Measurements from ENCODE around the gene CREBZF.
A peak's percentile ranks its signal among the peaks of the same experiment; 100 is the strongest.
"Not testable (repeated sequence)": the region's sequence is repeated elsewhere in the genome, so short reads cannot be mapped to it uniquely, and the experiment has no call there.

CREBZF gene

GRCh38 chr11:85658180-85658579 lies 6.7 kb downstream of the CREBZF start:
- TF ChIP-seq CTCF (IDR thresholded peaks at IDR 0.05) (no peak), ZFX (IDR thresholded peaks at IDR 0.05; ENCODE audit: borderline replicate concordance) (no peak)
- no peak overlapping the region for H3K27ac ChIP-seq

GRCh38 chr11:85656777-85657176 lies 8.2 kb downstream of the CREBZF start:
- no peak overlapping the region for H3K27ac ChIP-seq
- TF ChIP-seq ZFX (IDR thresholded peaks at IDR 0.05; ENCODE audit: borderline replicate concordance) (no peak), CTCF (IDR thresholded peaks at IDR 0.05) (no peak)

- not testable (repeated sequence) for H3K27ac ChIP-seq
These were observed 10.6 kb downstream of the CREBZF start for GRCh38 chr11:85654343-85654742.

- TF ChIP-seq CTCF (IDR thresholded peaks at IDR 0.05) (no peak), ZFX (IDR thresholded peaks at IDR 0.05; ENCODE audit: borderline replicate concordance) (no peak)
- peak overlapping the region; percentile 11; the same call in 1 of the 2 replicates for H3K27ac ChIP-seq
These were observed 12.0 kb downstream of the CREBZF start for GRCh38 chr11:85652786-85653447.

GRCh38 chr11:85651118-85651517 lies 13.8 kb downstream of the CREBZF start:
- no peak overlapping the region for H3K27ac ChIP-seq
- TF ChIP-seq ZFX (IDR thresholded peaks at IDR 0.05; ENCODE audit: borderline replicate concordance) (no peak), CTCF (IDR thresholded peaks at IDR 0.05) (no peak)

GRCh38 chr11:85647604-85648299 lies 17.2 kb downstream of the CREBZF start, which contains the start of gene TMEM126A:
TMEM126A (plus strand) TSS chr11:85647967; CDS start chr11:85650256, 2,289 bp downstream.
- no peak for TF ChIP-seq CTCF (IDR thresholded peaks at IDR 0.05)
- no peak for TF ChIP-seq ZFX (IDR thresholded peaks at IDR 0.05; ENCODE audit: borderline replicate concordance)

GRCh38 chr11:85647078-85647477 lies 17.9 kb downstream of the CREBZF start:
- H3K27ac ChIP-seq = peak overlapping the region; percentile 88
- TF ChIP-seq CTCF (IDR thresholded peaks at IDR 0.05) = no peak
- TF ChIP-seq ZFX (IDR thresholded peaks at IDR 0.05; ENCODE audit: borderline replicate concordance) = no peak

More at GRCh38 chr11:85647604-85648299, 17.2 kb downstream of the CREBZF start, which contains the start of gene TMEM126A:
- peak within 1 kb of the TSS; percentile 88 for H3K27ac ChIP-seq
